ENCODE data around the gene SCFD2.
"Not testable (repeated sequence)": the region's sequence is repeated elsewhere in the genome, so short reads cannot be mapped to it uniquely, and the experiment has no call there.

SCFD2 gene

DNA sequence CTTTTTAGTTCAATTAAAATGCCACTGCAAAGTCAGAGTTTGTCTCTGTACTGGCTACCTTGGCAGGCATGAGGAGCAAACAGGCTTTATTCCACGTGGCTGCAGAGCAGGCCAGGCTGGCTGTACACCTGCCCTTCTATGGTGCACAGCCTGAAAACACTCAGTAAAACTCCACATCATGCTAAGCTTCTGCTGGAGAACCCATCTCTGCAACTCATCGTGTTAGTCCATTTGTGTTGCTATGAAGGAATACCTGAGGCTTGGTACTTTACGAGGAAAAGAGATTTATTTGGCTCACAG is 214.4 kb downstream of the SCFD2 start:
- no peak for DNase-seq (ENCODE audit: low read depth)

DNA sequence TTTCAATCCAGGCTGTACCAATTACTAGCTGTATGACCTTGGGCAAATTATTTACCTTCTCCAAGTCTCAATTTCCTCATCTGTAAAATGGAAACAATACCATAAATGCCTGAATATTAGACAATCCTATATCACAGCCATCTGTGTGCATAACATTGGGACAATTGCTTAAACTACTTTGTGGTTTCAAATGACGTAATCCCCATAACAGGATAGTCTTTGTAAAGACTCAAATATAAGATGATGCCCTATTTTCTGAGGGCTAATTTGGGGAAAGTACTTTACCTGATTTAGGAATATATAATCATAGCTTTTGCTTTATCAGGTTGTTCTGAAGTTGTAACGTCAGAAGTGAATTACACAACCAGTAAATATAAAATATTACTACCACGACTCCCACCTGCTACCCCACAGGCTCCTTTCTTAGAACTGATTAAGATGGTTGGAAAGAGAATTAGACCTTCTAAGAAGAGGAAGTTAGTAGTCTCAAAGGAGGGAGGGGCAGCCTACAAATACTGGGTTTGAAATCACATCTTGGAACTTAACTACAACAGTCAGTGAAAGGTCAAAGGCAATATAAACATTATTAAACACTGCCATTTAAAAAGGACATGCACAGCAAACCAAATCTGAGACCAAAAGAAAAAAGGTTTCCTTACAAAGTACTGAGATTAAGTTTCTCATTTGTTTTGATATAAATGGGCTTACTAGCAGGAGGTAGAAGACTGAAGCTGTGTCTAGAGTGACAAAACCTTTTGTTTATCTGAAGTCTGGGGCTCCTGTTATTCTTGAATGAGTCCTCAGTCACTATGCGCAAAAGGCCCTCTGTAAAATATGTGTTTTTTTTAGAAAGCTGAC is 215.0 kb downstream of the SCFD2 start:
- in situ Hi-C loops (cut with HindIII; ENCODE audit: low sequenced_read_pairs) = no loop called here
- no peak overlapping the region for H3K4me3 ChIP-seq (ENCODE audit: low read depth, low read length)
- TF ChIP-seq, protein P1, sequence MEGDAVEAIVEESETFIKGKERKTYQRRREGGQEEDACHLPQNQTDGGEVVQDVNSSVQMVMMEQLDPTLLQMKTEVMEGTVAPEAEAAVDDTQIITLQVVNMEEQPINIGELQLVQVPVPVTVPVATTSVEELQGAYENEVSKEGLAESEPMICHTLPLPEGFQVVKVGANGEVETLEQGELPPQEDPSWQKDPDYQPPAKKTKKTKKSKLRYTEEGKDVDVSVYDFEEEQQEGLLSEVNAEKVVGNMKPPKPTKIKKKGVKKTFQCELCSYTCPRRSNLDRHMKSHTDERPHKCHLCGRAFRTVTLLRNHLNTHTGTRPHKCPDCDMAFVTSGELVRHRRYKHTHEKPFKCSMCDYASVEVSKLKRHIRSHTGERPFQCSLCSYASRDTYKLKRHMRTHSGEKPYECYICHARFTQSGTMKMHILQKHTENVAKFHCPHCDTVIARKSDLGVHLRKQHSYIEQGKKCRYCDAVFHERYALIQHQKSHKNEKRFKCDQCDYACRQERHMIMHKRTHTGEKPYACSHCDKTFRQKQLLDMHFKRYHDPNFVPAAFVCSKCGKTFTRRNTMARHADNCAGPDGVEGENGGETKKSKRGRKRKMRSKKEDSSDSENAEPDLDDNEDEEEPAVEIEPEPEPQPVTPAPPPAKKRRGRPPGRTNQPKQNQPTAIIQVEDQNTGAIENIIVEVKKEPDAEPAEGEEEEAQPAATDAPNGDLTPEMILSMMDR (IDR thresholded peaks at IDR 0.05; ENCODE audit: low read depth, low read length, missing control alignments) = no peak
- no peak for DNase-seq (ENCODE audit: low read depth)

More for the DNA sequence above, 214.4 kb downstream of the SCFD2 start:
- TF ChIP-seq, protein P1 (IDR thresholded peaks at IDR 0.05; ENCODE audit: low read depth, low read length, missing control alignments) = no peak
- in situ Hi-C loops (cut with HindIII; ENCODE audit: low sequenced_read_pairs) = no loop called here
- H3K4me3 ChIP-seq (ENCODE audit: low read depth, low read length) = no peak overlapping the region

DNA sequence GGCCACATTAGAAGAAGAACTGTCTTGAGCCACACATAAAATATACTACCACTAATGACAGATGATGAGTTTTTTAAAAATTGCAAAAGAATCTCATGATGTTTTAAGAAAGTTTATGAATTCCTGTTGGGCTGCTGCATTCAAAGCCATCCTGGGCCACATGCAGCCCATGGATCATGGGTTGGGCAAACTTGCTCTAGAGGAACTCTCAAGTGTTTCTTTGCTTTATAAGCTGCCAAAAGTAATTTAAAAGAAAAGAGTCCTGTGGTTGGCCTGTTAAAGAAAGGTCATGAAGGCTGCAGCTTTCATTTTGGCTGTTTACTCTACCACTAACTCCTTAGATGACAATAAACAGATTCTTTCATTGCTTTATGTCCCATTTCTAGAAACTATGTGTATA is 218.2 kb downstream of the SCFD2 start:
- DNase-seq (ENCODE audit: low read depth) = no peak
- TF ChIP-seq, protein P1 (IDR thresholded peaks at IDR 0.05; ENCODE audit: low read depth, low read length, missing control alignments) = no peak
- in situ Hi-C loops (cut with HindIII; ENCODE audit: low sequenced_read_pairs) = no loop called here
- H3K4me3 ChIP-seq (ENCODE audit: low read depth, low read length) = no peak overlapping the region

DNA sequence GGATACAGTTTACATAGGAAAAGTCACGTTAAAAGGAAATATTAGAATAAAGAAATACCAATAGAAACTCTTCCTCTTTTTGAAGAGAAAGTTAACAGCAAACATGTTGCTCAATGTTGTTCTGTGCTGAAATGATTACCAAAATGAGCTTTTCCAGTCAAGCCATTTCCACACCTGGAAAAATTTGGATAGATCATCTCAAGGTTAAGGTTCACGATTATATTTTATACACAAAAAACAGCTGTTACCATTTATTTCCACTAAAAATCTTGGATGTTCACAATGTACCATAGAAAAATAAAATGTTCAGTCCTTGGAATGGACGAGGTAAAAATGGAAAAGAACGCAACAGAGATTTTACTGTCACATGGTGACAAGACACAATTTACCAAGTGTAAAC is 218.7 kb downstream of the SCFD2 start:
- in situ Hi-C loops (cut with HindIII; ENCODE audit: low sequenced_read_pairs) = no loop called here
- H3K4me3 ChIP-seq (ENCODE audit: low read depth, low read length) = no peak overlapping the region
- no peak for DNase-seq (ENCODE audit: low read depth)
- TF ChIP-seq, protein P1 (IDR thresholded peaks at IDR 0.05; ENCODE audit: low read depth, low read length, missing control alignments) = no peak

DNA sequence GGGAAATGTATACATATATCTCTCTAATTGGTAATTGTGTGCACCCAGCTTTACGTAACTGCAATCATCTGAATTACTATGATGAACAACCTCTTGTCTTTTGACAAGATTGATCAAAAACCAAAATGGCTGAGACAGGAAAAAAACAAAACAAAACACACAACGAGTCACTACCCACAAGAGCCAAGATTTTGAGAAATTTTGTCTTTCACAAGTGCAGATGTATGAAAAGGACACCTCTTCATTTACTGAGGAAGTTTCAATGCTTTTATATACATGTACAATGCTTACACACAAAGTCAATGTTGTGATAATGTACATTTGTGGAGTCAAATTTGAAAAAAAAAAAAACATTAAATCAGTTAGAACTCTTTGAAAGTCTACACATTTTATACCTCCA is 224.6 kb downstream of the SCFD2 start:
- no peak for DNase-seq (ENCODE audit: low read depth)
- in situ Hi-C loops (cut with HindIII; ENCODE audit: low sequenced_read_pairs) = no loop called here
- TF ChIP-seq, protein P1 (IDR thresholded peaks at IDR 0.05; ENCODE audit: low read depth, low read length, missing control alignments) = no peak
- H3K4me3 ChIP-seq (ENCODE audit: low read depth, low read length) = no peak overlapping the region

DNA sequence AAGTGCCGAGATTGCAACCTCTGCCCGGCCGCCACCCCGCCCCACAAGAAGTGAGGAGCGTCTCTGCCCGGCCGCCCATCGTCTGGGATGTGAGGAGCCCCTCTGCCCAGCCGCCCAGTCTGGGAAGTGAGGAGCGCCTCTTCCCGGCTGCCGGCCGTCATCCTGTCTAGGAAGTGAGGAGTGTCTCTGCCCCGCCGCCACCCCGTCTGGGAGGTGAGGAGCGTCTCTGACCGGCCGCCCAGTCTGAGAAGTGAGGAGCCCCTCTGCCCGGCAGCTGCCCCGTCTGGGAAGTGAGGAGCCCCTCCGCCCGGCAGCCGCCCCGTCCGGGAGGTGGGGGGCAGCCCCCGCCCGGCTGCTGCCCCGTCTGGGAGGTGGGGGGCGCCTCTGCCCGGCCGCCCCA is 226.6 kb downstream of the SCFD2 start:
- H3K4me3 ChIP-seq (ENCODE audit: low read depth, low read length); DNase-seq (ENCODE audit: low read depth): not testable (repeated sequence)

DNA sequence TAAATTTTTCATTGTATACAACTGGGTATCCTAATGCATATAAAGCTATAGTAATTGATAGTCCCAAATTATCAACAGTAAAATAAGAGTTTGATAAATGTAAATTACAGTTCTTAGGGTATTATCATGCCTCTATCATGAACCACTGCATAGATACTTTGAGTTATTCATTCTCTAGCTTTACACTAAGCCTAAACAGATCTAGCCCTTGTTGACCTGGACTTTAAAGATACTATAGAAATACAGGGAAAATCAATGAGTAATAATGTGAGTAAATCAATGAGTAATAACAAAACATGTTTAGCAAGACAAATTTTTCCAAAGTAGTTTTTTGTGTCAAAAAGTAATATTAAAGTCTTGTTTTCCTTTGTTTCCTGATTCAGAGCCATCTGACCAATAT is 228.4 kb downstream of the SCFD2 start:
- no peak overlapping the region for H3K4me3 ChIP-seq (ENCODE audit: low read depth, low read length)
- no peak for DNase-seq (ENCODE audit: low read depth)
- TF ChIP-seq, protein P1 (IDR thresholded peaks at IDR 0.05; ENCODE audit: low read depth, low read length, missing control alignments) = no peak
- in situ Hi-C loops (cut with HindIII; ENCODE audit: low sequenced_read_pairs) = no loop called here

More for the DNA sequence above, 226.6 kb downstream of the SCFD2 start:
- in situ Hi-C loops (cut with HindIII; ENCODE audit: low sequenced_read_pairs) = not testable (repeated sequence)
